Body of pancreas (tissue), 4 donors: ENCODE data around the gene CCR9. TPM values are rescaled to one million over a fixed set of nuclear protein-coding genes. Genes with fewer than 3 reads are reported as not detected.

Experiments
- ATAC-seq: fragments of 150-250 bp; one replicate; pipeline ENCODE4 v1.9.1; 2016
- DNase-seq, 4 donors: peaks; one replicate each; pipeline ENCODE4 v3.0.0-alpha.2; 2019
- H3K27ac ChIP-seq, 4 donors: fragments of 200-600 bp; sonication (generic); 1 replicate in 3 of 4; 2 replicates in 1 of 4; pipeline versions ENCODE4 v1.5.1 to v1.6.1; 2016 to 2019; ENCODE audit warnings: mild to moderate bottlenecking in 1 of 4, mixed read lengths in 1 of 4, moderate library complexity in 1 of 4
- H3K27me3 ChIP-seq, 2 donors: fragments of 200-600 bp; sonication (generic); one replicate each; pipeline ENCODE4 v1.6.0; 2016; ENCODE audit warnings: mild to moderate bottlenecking in 1 of 2
- H3K36me3 ChIP-seq, 2 donors: fragments of 200-600 bp; sonication (generic); replicated peaks in 1 of 2; 2 replicates each; pipeline ENCODE4 v1.5.1; 2016; ENCODE audit warnings: low read depth in 2 of 2; ENCODE audit not compliant: insufficient read depth in 1 of 2
- H3K4me1 ChIP-seq: fragments of 200-600 bp; sonication (generic); one replicate; pipeline ENCODE4 v1.6.0; 2016
- H3K4me3 ChIP-seq, 2 donors: fragments of 200-600 bp; sonication (generic); 1 replicate in 1 of 2; 2 replicates in 1 of 2; pipeline ENCODE4 v1.5.1; 2016 to 2019
- H3K9me3 ChIP-seq, 3 donors: fragments of 200-600 bp; sonication (generic); 1 replicate in 2 of 3; 2 replicates in 1 of 3; pipeline ENCODE4 v1.5.1; 2016
- POLR2A ChIP-seq, 3 donors: fragments of 450-650 bp; IDR thresholded peaks; one replicate each; pipeline ENCODE4 v1.6.1; 2016; ENCODE audit warnings: antibody characterized with exemption in 3 of 3, mild to moderate bottlenecking in 2 of 3
- WGBS, 2 donors: methylation state at CpG; one replicate each; pipeline ENCODE4 v1.1.5; 2017; 5-methylcytosine and 5-hydroxymethylcytosine counted together
- intact Hi-C: fragments of 100-400 bp; cut with DNase I; formaldehyde crosslinking; loops from one replicate; pipeline ENCODE4 v1.15.1; 2023
- total RNA-seq, 2 donors: library from RNA; depleted of rRNA; stranded (reverse); fragments of >200 nt; gene quantifications; one replicate each; pipeline ENCODE4 v1.1.0, GENCODE V29; 2016
- TF ChIP-seq, protein P1 (sequence below), 7 experiments: fragments of 450-650 bp in 4 of 7; fragments of 200-600 bp in 3 of 7; sonication (generic) in 3 of 7; IDR thresholded peaks; one replicate each; pipeline ENCODE4 v1.5.1; 2016 to 2019; ENCODE audit warnings: antibody characterized with exemption in 7 of 7

Gene CCR9
- total RNA-seq, 2 donors from 2014 or later: not detected

GRCh38 chr3:45947361-45947760 lies 61.0 kb downstream of the CCR9 start:
- WGBS, 2 donors: 83 to 93% methylated on average over 3 of the region's 3 CpGs
- Histone ChIP-seq H3K27me3 (no peaks in the 10 kb centered on the region), H3K36me3 (peaks cover 0 to 30% of the 10 kb centered on the region in 2 donors), H3K4me1 (no peaks in the 10 kb centered on the region), H3K9me3 (no peaks in the 10 kb centered on the region), H3K4me3 (no peak overlapping the region), H3K27ac (no peak overlapping the region)
- DNase-seq (no peak), ATAC-seq (no peak)
- intact Hi-C loops: no loop called here
- TF ChIP-seq, protein P1, sequence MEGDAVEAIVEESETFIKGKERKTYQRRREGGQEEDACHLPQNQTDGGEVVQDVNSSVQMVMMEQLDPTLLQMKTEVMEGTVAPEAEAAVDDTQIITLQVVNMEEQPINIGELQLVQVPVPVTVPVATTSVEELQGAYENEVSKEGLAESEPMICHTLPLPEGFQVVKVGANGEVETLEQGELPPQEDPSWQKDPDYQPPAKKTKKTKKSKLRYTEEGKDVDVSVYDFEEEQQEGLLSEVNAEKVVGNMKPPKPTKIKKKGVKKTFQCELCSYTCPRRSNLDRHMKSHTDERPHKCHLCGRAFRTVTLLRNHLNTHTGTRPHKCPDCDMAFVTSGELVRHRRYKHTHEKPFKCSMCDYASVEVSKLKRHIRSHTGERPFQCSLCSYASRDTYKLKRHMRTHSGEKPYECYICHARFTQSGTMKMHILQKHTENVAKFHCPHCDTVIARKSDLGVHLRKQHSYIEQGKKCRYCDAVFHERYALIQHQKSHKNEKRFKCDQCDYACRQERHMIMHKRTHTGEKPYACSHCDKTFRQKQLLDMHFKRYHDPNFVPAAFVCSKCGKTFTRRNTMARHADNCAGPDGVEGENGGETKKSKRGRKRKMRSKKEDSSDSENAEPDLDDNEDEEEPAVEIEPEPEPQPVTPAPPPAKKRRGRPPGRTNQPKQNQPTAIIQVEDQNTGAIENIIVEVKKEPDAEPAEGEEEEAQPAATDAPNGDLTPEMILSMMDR (IDR thresholded peaks at IDR 0.05): no peak

DNA sequence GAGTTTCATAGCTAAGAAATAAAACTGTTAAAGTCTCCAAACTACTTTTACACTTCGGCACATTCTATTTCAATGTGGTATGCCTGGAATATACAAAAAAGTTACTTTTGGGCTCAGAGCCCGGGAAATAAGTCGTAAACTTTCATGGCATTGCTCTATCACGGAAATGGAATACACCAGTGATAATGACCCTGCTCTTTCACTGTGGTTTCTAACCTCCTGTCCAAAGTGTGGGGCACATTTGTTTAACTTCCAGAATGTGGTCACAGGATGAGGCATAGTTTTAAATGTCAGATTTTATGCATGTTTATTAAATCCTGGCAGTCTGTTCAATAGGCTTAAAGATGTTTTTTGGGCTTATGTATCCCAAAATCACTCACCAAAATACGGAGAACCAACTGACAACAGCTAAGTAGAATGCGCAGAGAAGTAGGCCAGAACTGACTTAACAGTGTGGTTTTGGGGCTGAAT lies 62.0 kb downstream of the CCR9 start:
- Histone ChIP-seq H3K4me1 (no peaks in the 10 kb centered on the region), H3K27ac (no peak overlapping the region), H3K9me3 (no peaks in the 10 kb centered on the region), H3K36me3 (peaks cover 3 to 34% of the 10 kb centered on the region in 2 donors), H3K4me3 (no peak overlapping the region), H3K27me3 (no peaks in the 10 kb centered on the region)
- WGBS, 2 donors: 78 to 88% methylated on average over 6 of the region's 6 CpGs
- DNase-seq (no peak), ATAC-seq (no peak)
- intact Hi-C loops: no loop called here
- TF ChIP-seq, protein P1 (IDR thresholded peaks at IDR 0.05): no peak
- no peak for TF ChIP-seq POLR2A (IDR thresholded peaks at IDR 0.05)

GRCh38 chr3:45948881-45949280 lies 62.5 kb downstream of the CCR9 start:
- intact Hi-C loops: no loop called here
- TF ChIP-seq, protein P1 (IDR thresholded peaks at IDR 0.05): no peak
- no peak for TF ChIP-seq POLR2A (IDR thresholded peaks at IDR 0.05)
- no peak overlapping the region for H3K27ac ChIP-seq
- no peak for DNase-seq
- no peaks in the 10 kb centered on the region for H3K27me3 ChIP-seq
- H3K36me3 ChIP-seq: peaks cover 8 to 39% of the 10 kb centered on the region in 2 donors
- H3K4me3 ChIP-seq: no peak overlapping the region
- ATAC-seq: no peak
- 82 to 97% methylated on average over 6 of the region's 6 CpGs for WGBS, 2 donors
- no peaks in the 10 kb centered on the region for H3K9me3 ChIP-seq
- H3K4me1 ChIP-seq: no peaks in the 10 kb centered on the region

- intact Hi-C loops: no loop called here
- H3K27me3 ChIP-seq: no peaks in the 10 kb centered on the region
- TF ChIP-seq, protein P1 (IDR thresholded peaks at IDR 0.05): no peak
- TF ChIP-seq POLR2A (IDR thresholded peaks at IDR 0.05): no peak
- no peak overlapping the region for H3K27ac ChIP-seq
- ATAC-seq: no peak
- no peak overlapping the region for H3K4me3 ChIP-seq
- H3K9me3 ChIP-seq: no peaks in the 10 kb centered on the region
- WGBS, 2 donors: 95 to 100% methylated on average over 3 to 4 of the region's 4 CpGs
- H3K36me3 ChIP-seq: peaks cover 8 to 43% of the 10 kb centered on the region in 2 donors
- DNase-seq: no peak
- no peaks in the 10 kb centered on the region for H3K4me1 ChIP-seq
Measured at GRCh38 chr3:45949432-45949831, 63.1 kb downstream of the CCR9 start.

DNA sequence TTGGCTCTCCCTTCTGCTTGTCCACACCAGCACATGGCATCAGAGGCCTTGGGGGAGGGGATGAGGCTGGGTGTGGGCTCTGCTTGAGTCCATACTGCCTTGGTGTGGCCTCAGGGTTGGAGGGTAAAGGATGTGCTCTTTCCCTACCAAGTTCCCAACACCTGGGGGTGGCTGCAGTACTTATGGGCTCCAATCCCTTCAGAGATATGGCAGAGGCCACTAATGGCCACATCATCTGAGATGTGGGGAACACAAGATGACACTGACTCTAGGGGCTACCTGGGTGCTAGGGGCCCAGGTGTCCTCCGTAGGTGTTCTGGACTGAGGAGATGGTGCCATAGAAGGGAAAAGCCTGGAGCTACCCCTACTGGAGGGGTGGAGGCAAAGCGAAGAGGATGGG lies 63.8 kb downstream of the CCR9 start:
- 100% methylated on average over 2 of the region's 2 CpGs for WGBS, 2 donors
- no peak overlapping the region for H3K27ac ChIP-seq
- intact Hi-C loops: no loop called here

More for the DNA sequence above, 63.8 kb downstream of the CCR9 start:
- ATAC-seq (no peak), DNase-seq (no peak)
- peaks cover 8 to 49% of the 10 kb centered on the region in 2 donors for H3K36me3 ChIP-seq
- TF ChIP-seq POLR2A (IDR thresholded peaks at IDR 0.05): no peak
- TF ChIP-seq, protein P1 (IDR thresholded peaks at IDR 0.05): no peak
- H3K4me3 ChIP-seq: no peak overlapping the region
- no peaks in the 10 kb centered on the region for H3K4me1 ChIP-seq
- H3K9me3 ChIP-seq: no peaks in the 10 kb centered on the region
- no peaks in the 10 kb centered on the region for H3K27me3 ChIP-seq
